SK-N-SH treated with all-trans-retinoic acid at 6 μM for 48 hours (cell line): ENCODE data around the gene SLC17A9.
A peak's percentile ranks its signal among the peaks of the same experiment; 100 is the strongest.

Source experiments
- ATAC-seq: fragments of 200-7000 bp; cut with Tn5 transposase; 3 replicates; pipeline ENCODE4 v1.9.1; 2020; ENCODE audit warnings: mild to moderate bottlenecking, moderate library complexity
- BACH2 ChIP-seq: fragments of 250-450 bp; sonication (Bioruptor Pico); IDR thresholded peaks from 2 replicates; pipeline ENCODE4 v1.9.0; 2021; ENCODE audit warnings: mild to moderate bottlenecking, borderline replicate concordance
- CSDC2 ChIP-seq: fragments of 250-450 bp; sonication (Bioruptor Pico); IDR thresholded peaks from 2 replicates; pipeline ENCODE4 v1.5.0; 2020; ENCODE audit warnings: mild to moderate bottlenecking, moderate library complexity
- ESRRG ChIP-seq: fragments of 250-450 bp; sonication (Bioruptor Pico); IDR thresholded peaks from 2 replicates; pipeline ENCODE4 v1.6.1; 2021; ENCODE audit warnings: mild to moderate bottlenecking
- GLIS3 ChIP-seq: fragments of 250-450 bp; sonication (Bioruptor Pico); IDR thresholded peaks from 2 replicates; pipeline ENCODE4 v1.5.0; 2020; ENCODE audit warnings: mild to moderate bottlenecking, moderate library complexity
- ISL1 ChIP-seq: fragments of 250-450 bp; sonication (Bioruptor Pico); IDR thresholded peaks from 2 replicates; pipeline ENCODE4 v2.1.2; 2022; ENCODE audit warnings: mild to moderate bottlenecking, moderate library complexity
- OSR1 ChIP-seq: fragments of 250-450 bp; sonication (Bioruptor Pico); IDR thresholded peaks from 2 replicates; pipeline ENCODE4 v1.8.0; 2022; ENCODE audit warnings: moderate library complexity, mild to moderate bottlenecking, inconsistent platforms
- PPARA ChIP-seq: fragments of 250-450 bp; sonication (Bioruptor Pico); IDR thresholded peaks from 2 replicates; pipeline ENCODE4 v1.5.0; 2020; ENCODE audit warnings: mild to moderate bottlenecking, borderline replicate concordance
- RARB ChIP-seq: fragments of 250-450 bp; sonication (Bioruptor Pico); IDR thresholded peaks from 2 replicates; pipeline ENCODE4 v1.8.0; 2021; ENCODE audit warnings: mild to moderate bottlenecking, moderate library complexity
- SNAI2 ChIP-seq: fragments of 250-450 bp; sonication (Bioruptor Pico); IDR thresholded peaks from 2 replicates; pipeline ENCODE4 v1.5.0; 2020; ENCODE audit warnings: mild to moderate bottlenecking, moderate library complexity
- TCF4 ChIP-seq: fragments of 250-450 bp; sonication (Bioruptor Pico); IDR thresholded peaks from 2 replicates; pipeline ENCODE4 v1.8.0; 2021; ENCODE audit warnings: mild to moderate bottlenecking, moderate library complexity, borderline replicate concordance
- ZC3H10 ChIP-seq: fragments of 250-450 bp; sonication (Bioruptor Pico); IDR thresholded peaks from 2 replicates; pipeline ENCODE4 v1.5.1; 2021; ENCODE audit warnings: mild to moderate bottlenecking, moderate library complexity
- ZFP3 ChIP-seq: fragments of 250-450 bp; sonication (Bioruptor Pico); IDR thresholded peaks from 2 replicates; pipeline ENCODE4 v1.5.0; 2020; ENCODE audit warnings: mild to moderate bottlenecking, moderate library complexity
- ZNF70 ChIP-seq: fragments of 450-650 bp; formaldehyde crosslinking; IDR thresholded peaks from 2 replicates; pipeline ENCODE4 v1.5.0; 2020; ENCODE audit warnings: mild to moderate bottlenecking, moderate library complexity
- ZNF8 ChIP-seq: fragments of 450-650 bp; formaldehyde crosslinking; IDR thresholded peaks from 2 replicates; pipeline ENCODE4 v1.5.0; 2020; ENCODE audit warnings: mild to moderate bottlenecking, moderate library complexity
- TF ChIP-seq, protein P1 (sequence below): fragments of 250-450 bp; sonication (Bioruptor Pico); IDR thresholded peaks from 2 replicates; pipeline ENCODE4 v1.5.1; 2021; ENCODE audit warnings: mild to moderate bottlenecking, moderate library complexity
- TF ChIP-seq, protein P2 (sequence below): fragments of 250-450 bp; sonication (Bioruptor Pico); IDR thresholded peaks from 2 replicates; pipeline ENCODE4 v1.5.1; 2020; ENCODE audit warnings: low read depth, mild to moderate bottlenecking, moderate library complexity
- TF ChIP-seq, protein P3 (sequence below): fragments of 250-450 bp; sonication (Bioruptor Pico); IDR thresholded peaks from 2 replicates; pipeline ENCODE4 v1.5.0; 2020; ENCODE audit warnings: mild to moderate bottlenecking, moderate library complexity
- TF ChIP-seq, protein P4 (sequence below): fragments of 250-450 bp; sonication (Bioruptor Pico); IDR thresholded peaks from 2 replicates; pipeline ENCODE4 v1.8.0; 2021; ENCODE audit warnings: low read depth, mild to moderate bottlenecking, moderate library complexity, borderline replicate concordance
- TF ChIP-seq, protein P5 (sequence below): fragments of 250-450 bp; sonication (Bioruptor Pico); IDR thresholded peaks from 2 replicates; pipeline ENCODE4 v1.8.0; 2020; ENCODE audit warnings: mild to moderate bottlenecking, moderate library complexity, borderline replicate concordance

Gene SLC17A9

DNA sequence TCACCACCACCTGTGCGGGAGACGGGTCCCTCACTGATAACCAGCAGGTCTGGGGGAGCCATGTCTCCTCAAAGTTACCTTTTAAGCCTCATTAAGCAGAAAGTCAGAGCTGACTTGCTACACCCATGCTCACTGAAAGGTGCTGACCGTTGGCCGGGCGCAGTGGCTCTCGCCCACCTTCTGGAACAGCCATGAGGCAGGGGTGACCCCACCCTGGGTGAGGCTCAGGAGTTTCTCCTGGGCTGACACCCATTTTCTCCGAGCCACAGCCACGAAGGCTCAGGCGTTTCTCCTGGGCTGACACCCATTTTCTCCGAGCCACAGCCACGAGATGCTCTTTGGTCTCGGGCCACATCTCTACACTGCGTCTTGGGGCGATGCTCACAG lies 44.1 kb downstream of the SLC17A9 start:
- no peak for ATAC-seq
- TF ChIP-seq, protein P1, sequence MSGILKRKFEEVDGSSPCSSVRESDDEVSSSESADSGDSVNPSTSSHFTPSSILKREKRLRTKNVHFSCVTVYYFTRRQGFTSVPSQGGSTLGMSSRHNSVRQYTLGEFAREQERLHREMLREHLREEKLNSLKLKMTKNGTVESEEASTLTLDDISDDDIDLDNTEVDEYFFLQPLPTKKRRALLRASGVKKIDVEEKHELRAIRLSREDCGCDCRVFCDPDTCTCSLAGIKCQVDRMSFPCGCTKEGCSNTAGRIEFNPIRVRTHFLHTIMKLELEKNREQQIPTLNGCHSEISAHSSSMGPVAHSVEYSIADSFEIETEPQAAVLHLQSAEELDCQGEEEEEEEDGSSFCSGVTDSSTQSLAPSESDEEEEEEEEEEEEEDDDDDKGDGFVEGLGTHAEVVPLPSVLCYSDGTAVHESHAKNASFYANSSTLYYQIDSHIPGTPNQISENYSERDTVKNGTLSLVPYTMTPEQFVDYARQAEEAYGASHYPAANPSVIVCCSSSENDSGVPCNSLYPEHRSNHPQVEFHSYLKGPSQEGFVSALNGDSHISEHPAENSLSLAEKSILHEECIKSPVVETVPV (CRISPR knock-in tag), result no peak
- TF ChIP-seq, protein P2, sequence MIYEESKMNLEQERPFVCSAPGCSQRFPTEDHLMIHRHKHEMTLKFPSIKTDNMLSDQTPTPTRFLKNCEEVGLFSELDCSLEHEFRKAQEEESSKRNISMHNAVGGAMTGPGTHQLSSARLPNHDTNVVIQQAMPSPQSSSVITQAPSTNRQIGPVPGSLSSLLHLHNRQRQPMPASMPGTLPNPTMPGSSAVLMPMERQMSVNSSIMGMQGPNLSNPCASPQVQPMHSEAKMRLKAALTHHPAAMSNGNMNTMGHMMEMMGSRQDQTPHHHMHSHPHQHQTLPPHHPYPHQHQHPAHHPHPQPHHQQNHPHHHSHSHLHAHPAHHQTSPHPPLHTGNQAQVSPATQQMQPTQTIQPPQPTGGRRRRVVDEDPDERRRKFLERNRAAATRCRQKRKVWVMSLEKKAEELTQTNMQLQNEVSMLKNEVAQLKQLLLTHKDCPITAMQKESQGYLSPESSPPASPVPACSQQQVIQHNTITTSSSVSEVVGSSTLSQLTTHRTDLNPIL (CRISPR knock-in tag), result no peak
- TF ChIP-seq GLIS3 (CRISPR knock-in tag), result no peak
- TF ChIP-seq OSR1 (CRISPR knock-in tag), result no peak
- TF ChIP-seq, all 23 proteins: peak for 0

DNA sequence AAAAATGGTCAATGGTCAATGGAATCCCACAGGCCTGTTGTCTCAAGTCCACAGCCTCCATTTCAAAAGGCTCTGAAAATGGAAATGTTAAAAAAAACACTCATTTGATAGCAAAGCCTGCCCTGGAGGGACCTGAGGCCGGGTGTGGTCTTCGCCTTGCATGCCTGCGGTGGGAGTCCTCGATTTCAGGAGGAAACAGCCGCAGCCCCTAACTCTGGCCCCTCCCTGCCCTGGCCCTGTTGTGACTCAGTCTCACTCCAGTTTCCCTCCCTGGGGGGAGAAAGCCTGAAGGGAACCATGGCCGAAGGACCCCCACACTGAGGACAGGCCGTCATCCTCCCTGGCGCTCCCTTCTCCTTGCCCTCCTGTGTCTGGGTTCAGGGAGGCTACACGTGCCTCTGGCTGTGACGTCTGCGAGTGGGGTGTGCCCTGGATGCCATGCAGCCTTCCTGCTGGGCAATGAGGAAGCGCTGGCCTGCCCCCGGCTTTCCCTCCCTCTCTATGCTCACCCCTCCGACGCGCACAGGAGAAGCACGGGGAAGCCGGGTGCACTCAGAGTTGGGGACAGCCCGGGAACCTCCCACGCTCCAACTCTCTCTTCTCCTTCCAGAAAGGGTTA lies 45.0 kb downstream of the SLC17A9 start:
- 0 out of 3 replicates have a peak, but pooled peaks have one; percentile 13 for ATAC-seq
- TF ChIP-seq OSR1 (CRISPR knock-in tag) (no peak), SNAI2 (CRISPR knock-in tag) (no peak), CSDC2 (CRISPR knock-in tag) (no peak), ZC3H10 (CRISPR knock-in tag) (no peak), GLIS3 (CRISPR knock-in tag) (no peak), PPARA (CRISPR knock-in tag) (no peak), ZFP3 (CRISPR knock-in tag) (no peak), ZNF8 (CRISPR knock-in tag) (no peak), BACH2 (CRISPR knock-in tag) (no peak), ISL1 (CRISPR knock-in tag) (no peak), ESRRG (CRISPR knock-in tag) (no peak), TCF4 (no peak), RARB (CRISPR knock-in tag) (no peak), ZNF70 (CRISPR knock-in tag) (no peak)
- TF ChIP-seq, protein P1 (CRISPR knock-in tag), result no peak
- TF ChIP-seq, protein P3, sequence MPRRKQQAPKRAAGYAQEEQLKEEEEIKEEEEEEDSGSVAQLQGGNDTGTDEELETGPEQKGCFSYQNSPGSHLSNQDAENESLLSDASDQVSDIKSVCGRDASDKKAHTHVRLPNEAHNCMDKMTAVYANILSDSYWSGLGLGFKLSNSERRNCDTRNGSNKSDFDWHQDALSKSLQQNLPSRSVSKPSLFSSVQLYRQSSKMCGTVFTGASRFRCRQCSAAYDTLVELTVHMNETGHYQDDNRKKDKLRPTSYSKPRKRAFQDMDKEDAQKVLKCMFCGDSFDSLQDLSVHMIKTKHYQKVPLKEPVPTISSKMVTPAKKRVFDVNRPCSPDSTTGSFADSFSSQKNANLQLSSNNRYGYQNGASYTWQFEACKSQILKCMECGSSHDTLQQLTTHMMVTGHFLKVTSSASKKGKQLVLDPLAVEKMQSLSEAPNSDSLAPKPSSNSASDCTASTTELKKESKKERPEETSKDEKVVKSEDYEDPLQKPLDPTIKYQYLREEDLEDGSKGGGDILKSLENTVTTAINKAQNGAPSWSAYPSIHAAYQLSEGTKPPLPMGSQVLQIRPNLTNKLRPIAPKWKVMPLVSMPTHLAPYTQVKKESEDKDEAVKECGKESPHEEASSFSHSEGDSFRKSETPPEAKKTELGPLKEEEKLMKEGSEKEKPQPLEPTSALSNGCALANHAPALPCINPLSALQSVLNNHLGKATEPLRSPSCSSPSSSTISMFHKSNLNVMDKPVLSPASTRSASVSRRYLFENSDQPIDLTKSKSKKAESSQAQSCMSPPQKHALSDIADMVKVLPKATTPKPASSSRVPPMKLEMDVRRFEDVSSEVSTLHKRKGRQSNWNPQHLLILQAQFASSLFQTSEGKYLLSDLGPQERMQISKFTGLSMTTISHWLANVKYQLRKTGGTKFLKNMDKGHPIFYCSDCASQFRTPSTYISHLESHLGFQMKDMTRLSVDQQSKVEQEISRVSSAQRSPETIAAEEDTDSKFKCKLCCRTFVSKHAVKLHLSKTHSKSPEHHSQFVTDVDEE (CRISPR knock-in tag), result no peak
- TF ChIP-seq, protein P4, sequence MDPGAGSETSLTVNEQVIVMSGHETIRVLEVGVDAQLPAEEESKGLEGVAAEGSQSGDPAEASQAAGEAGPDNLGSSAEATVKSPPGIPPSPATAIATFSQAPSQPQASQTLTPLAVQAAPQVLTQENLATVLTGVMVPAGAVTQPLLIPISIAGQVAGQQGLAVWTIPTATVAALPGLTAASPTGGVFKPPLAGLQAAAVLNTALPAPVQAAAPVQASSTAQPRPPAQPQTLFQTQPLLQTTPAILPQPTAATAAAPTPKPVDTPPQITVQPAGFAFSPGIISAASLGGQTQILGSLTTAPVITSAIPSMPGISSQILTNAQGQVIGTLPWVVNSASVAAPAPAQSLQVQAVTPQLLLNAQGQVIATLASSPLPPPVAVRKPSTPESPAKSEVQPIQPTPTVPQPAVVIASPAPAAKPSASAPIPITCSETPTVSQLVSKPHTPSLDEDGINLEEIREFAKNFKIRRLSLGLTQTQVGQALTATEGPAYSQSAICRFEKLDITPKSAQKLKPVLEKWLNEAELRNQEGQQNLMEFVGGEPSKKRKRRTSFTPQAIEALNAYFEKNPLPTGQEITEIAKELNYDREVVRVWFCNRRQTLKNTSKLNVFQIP, result no peak
- TF ChIP-seq, protein P5, sequence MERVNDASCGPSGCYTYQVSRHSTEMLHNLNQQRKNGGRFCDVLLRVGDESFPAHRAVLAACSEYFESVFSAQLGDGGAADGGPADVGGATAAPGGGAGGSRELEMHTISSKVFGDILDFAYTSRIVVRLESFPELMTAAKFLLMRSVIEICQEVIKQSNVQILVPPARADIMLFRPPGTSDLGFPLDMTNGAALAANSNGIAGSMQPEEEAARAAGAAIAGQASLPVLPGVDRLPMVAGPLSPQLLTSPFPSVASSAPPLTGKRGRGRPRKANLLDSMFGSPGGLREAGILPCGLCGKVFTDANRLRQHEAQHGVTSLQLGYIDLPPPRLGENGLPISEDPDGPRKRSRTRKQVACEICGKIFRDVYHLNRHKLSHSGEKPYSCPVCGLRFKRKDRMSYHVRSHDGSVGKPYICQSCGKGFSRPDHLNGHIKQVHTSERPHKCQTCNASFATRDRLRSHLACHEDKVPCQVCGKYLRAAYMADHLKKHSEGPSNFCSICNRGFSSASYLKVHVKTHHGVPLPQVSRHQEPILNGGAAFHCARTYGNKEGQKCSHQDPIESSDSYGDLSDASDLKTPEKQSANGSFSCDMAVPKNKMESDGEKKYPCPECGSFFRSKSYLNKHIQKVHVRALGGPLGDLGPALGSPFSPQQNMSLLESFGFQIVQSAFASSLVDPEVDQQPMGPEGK, result no peak
- TF ChIP-seq, protein P2 (CRISPR knock-in tag), result no peak
